ENCODE data around the gene MOXD1. TPM values are rescaled to one million over a fixed set of nuclear protein-coding genes. Genes with fewer than 3 reads are reported as not detected.
"Not testable (repeated sequence)": the region's sequence is repeated elsewhere in the genome, so short reads cannot be mapped to it uniquely, and the experiment has no call there.

The MOXD1 gene
- total RNA-seq, 1 donor: 19.5 TPM

GRCh38 chr6:132275066-132275970, 126.0 kb downstream of the MOXD1 start:
- Histone ChIP-seq H3K27me3 (ENCODE audit: insufficient read depth, low read length) (no peaks in the 10 kb centered on the region), H3K79me2 (ENCODE audit: insufficient read depth, low read length) (no peaks in the 10 kb centered on the region), H2AFZ (ENCODE audit: low read length) (peak overlapping the region; percentile 75), H3K4me3 (ENCODE audit: insufficient read depth, low read length) (no peak overlapping the region), H4K20me1 (ENCODE audit: insufficient read depth, low read length) (no peaks in the 10 kb centered on the region), H3K9me3 (ENCODE audit: low read depth, low read length) (no peaks in the 10 kb centered on the region), H3K4me1 (ENCODE audit: insufficient read depth, low read length) (no peaks in the 10 kb centered on the region), H3K36me3 (ENCODE audit: insufficient read depth, low read length) (no peaks in the 10 kb centered on the region), H3K4me2 (ENCODE audit: insufficient read depth, low read length) (peak overlapping the region; percentile 49), H3K27ac (ENCODE audit: low read depth, low read length) (no peak overlapping the region)
- no peak for TF ChIP-seq CTCF (IDR thresholded peaks at IDR 0.05; ENCODE audit: extremely low read depth, low read depth, low read length)
- no peak for DNase-seq (ENCODE audit: insufficient read length, low spot score, missing footprints)

GRCh38 chr6:132272776-132273175, 128.5 kb downstream of the MOXD1 start:
- DNase-seq (ENCODE audit: insufficient read length, low spot score, missing footprints): no peak
- no peak overlapping the region for H3K4me2 ChIP-seq (ENCODE audit: insufficient read depth, low read length)
- H3K79me2 ChIP-seq (ENCODE audit: insufficient read depth, low read length): no peaks in the 10 kb centered on the region
- H3K27me3 ChIP-seq (ENCODE audit: insufficient read depth, low read length): no peaks in the 10 kb centered on the region
- no peaks in the 10 kb centered on the region for H3K9me3 ChIP-seq (ENCODE audit: low read depth, low read length)
- no peak overlapping the region for H2AFZ ChIP-seq (ENCODE audit: low read length)
- H3K36me3 ChIP-seq (ENCODE audit: insufficient read depth, low read length): no peaks in the 10 kb centered on the region
- no peak overlapping the region for H3K27ac ChIP-seq (ENCODE audit: low read depth, low read length)
- no peaks in the 10 kb centered on the region for H4K20me1 ChIP-seq (ENCODE audit: insufficient read depth, low read length)
- TF ChIP-seq CTCF (IDR thresholded peaks at IDR 0.05; ENCODE audit: extremely low read depth, low read depth, low read length): no peak
- no peaks in the 10 kb centered on the region for H3K4me1 ChIP-seq (ENCODE audit: insufficient read depth, low read length)
- no peak overlapping the region for H3K4me3 ChIP-seq (ENCODE audit: insufficient read depth, low read length)

GRCh38 chr6:132270726-132271402, 130.4 kb downstream of the MOXD1 start:
- DNase-seq (ENCODE audit: insufficient read length, low spot score, missing footprints): no peak
- H4K20me1 ChIP-seq (ENCODE audit: insufficient read depth, low read length): no peaks in the 10 kb centered on the region
- H3K4me1 ChIP-seq (ENCODE audit: insufficient read depth, low read length): no peaks in the 10 kb centered on the region
- TF ChIP-seq CTCF (IDR thresholded peaks at IDR 0.05; ENCODE audit: extremely low read depth, low read depth, low read length): no peak
- no peak overlapping the region for H2AFZ ChIP-seq (ENCODE audit: low read length)
- H3K27ac ChIP-seq (ENCODE audit: low read depth, low read length): no peak overlapping the region
- no peaks in the 10 kb centered on the region for H3K27me3 ChIP-seq (ENCODE audit: insufficient read depth, low read length)
- no peak overlapping the region for H3K4me3 ChIP-seq (ENCODE audit: insufficient read depth, low read length)
- H3K79me2 ChIP-seq (ENCODE audit: insufficient read depth, low read length): no peaks in the 10 kb centered on the region
- H3K36me3 ChIP-seq (ENCODE audit: insufficient read depth, low read length): no peaks in the 10 kb centered on the region
- no peak overlapping the region for H3K4me2 ChIP-seq (ENCODE audit: insufficient read depth, low read length)
- no peaks in the 10 kb centered on the region for H3K9me3 ChIP-seq (ENCODE audit: low read depth, low read length)

- H3K9me3 ChIP-seq (ENCODE audit: low read depth, low read length); H3K27ac ChIP-seq (ENCODE audit: low read depth, low read length); H4K20me1 ChIP-seq (ENCODE audit: insufficient read depth, low read length); H3K27me3 ChIP-seq (ENCODE audit: insufficient read depth, low read length); H3K4me1 ChIP-seq (ENCODE audit: insufficient read depth, low read length); H2AFZ ChIP-seq (ENCODE audit: low read length); DNase-seq (ENCODE audit: insufficient read length, low spot score, missing footprints); H3K36me3 ChIP-seq (ENCODE audit: insufficient read depth, low read length); H3K4me3 ChIP-seq (ENCODE audit: insufficient read depth, low read length); H3K4me2 ChIP-seq (ENCODE audit: insufficient read depth, low read length); H3K79me2 ChIP-seq (ENCODE audit: insufficient read depth, low read length): not testable (repeated sequence)
Observed at GRCh38 chr6:132268666-132269065, 132.6 kb downstream of the MOXD1 start.

All from osteoblast (primary cell).